Ascending aorta (tissue), 2 donors: ENCODE results near the gene ZNF267. TPM values are rescaled to one million over a fixed set of nuclear protein-coding genes. Genes with fewer than 3 reads are reported as not detected.
"Not testable (repeated sequence)": the region's sequence is repeated elsewhere in the genome, so short reads cannot be mapped to it uniquely, and the experiment has no call there.

Source experiments
- DNase-seq, 2 donors: peaks; one replicate each; pipeline ENCODE4 v3.0.0-alpha.2; 2019; ENCODE audit warnings: low spot score in 2 of 2
- H3K27ac ChIP-seq, 2 donors: fragments of 200-600 bp; sonication (generic); one replicate each; pipeline ENCODE4 v1.5.1; 2016 to 2017; ENCODE audit warnings: mild to moderate bottlenecking in 1 of 2
- H3K27me3 ChIP-seq: fragments of 200-600 bp; sonication (generic); one replicate; pipeline ENCODE4 v1.5.1; 2017
- H3K36me3 ChIP-seq, 2 donors: fragments of 200-600 bp; sonication (generic); one replicate each; pipeline ENCODE4 v1.5.1; 2016
- H3K4me1 ChIP-seq, 2 donors: fragments of 200-600 bp; sonication (generic); one replicate each; pipeline ENCODE4 v1.5.1; 2016 to 2017; ENCODE audit warnings: mild to moderate bottlenecking in 1 of 2
- H3K4me3 ChIP-seq, 2 donors: fragments of 200-600 bp; sonication (generic); one replicate each; pipeline ENCODE4 v1.5.1; 2016 to 2017; ENCODE audit warnings: mild to moderate bottlenecking in 1 of 2
- H3K9me3 ChIP-seq, 2 donors: fragments of 200-600 bp; sonication (generic); one replicate each; pipeline ENCODE4 v1.5.1; 2016
- intact Hi-C: fragments of 100-400 bp; cut with DNase I; formaldehyde crosslinking; loops from one replicate; pipeline ENCODE4 v1.15.1; 2023
- total RNA-seq: library from RNA; depleted of rRNA; stranded (reverse); fragments of >200 nt; gene quantifications from one replicate; pipeline ENCODE4 v1.1.0, GENCODE V29; 2016
- TF ChIP-seq, protein P1 (sequence below), 3 experiments: fragments of 200-600 bp in 2 of 3; fragments of 450-650 bp in 1 of 3; sonication (generic) in 2 of 3; IDR thresholded peaks; one replicate each; pipeline ENCODE4 v1.5.1; 2016 to 2019; ENCODE audit warnings: antibody characterized with exemption in 3 of 3, mild to moderate bottlenecking in 1 of 3, moderate library complexity in 1 of 3

The ZNF267 gene
- total RNA-seq, 1 donor from 2014 or later: 3.8 TPM

DNA sequence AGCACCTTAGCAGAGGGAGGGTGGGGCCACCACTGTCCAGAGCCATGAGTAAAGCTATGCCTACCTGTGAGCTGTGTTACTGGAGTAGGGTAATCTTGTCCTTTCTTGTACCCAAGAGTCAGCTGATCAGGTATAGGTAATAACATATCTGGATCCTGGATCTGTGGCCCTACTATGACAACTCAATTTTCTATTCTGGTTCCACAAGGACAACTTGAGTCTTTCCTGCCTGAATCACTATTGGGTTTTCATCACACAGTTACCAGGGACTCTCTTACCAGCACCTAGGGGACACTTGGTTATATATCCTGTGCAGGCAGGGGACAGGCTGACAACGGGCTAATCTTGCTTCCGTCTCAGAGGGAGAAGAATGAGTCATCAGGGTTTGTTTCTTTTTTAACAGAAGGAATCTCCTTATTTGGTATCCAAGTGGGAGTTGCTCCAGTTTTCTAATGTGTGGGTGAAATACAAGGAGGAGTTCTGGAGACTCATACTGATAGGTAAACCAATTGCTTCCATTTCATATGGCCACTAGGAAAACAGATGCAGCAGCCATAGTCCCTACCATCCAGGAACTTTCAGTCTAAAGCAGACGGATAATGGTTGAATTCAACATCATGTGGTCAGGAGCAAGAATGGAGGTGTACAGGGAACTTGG lies 6.8 kb downstream of the ZNF267 start:
- Histone ChIP-seq H3K27me3 (no peaks in the 10 kb centered on the region), H3K9me3 (no peaks in the 10 kb centered on the region), H3K4me1 (peaks cover 0 to 11% of the 10 kb centered on the region in 2 donors), H3K4me3 (no peak overlapping the region), H3K36me3 (peaks cover 8 to 10% of the 10 kb centered on the region in 2 donors), H3K27ac (peak overlapping the region in 1 of 2 donors; percentile 47)
- no peak for DNase-seq
- intact Hi-C loops: no loop called here
- TF ChIP-seq, protein P1, sequence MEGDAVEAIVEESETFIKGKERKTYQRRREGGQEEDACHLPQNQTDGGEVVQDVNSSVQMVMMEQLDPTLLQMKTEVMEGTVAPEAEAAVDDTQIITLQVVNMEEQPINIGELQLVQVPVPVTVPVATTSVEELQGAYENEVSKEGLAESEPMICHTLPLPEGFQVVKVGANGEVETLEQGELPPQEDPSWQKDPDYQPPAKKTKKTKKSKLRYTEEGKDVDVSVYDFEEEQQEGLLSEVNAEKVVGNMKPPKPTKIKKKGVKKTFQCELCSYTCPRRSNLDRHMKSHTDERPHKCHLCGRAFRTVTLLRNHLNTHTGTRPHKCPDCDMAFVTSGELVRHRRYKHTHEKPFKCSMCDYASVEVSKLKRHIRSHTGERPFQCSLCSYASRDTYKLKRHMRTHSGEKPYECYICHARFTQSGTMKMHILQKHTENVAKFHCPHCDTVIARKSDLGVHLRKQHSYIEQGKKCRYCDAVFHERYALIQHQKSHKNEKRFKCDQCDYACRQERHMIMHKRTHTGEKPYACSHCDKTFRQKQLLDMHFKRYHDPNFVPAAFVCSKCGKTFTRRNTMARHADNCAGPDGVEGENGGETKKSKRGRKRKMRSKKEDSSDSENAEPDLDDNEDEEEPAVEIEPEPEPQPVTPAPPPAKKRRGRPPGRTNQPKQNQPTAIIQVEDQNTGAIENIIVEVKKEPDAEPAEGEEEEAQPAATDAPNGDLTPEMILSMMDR (IDR thresholded peaks at IDR 0.05): no peak

DNA sequence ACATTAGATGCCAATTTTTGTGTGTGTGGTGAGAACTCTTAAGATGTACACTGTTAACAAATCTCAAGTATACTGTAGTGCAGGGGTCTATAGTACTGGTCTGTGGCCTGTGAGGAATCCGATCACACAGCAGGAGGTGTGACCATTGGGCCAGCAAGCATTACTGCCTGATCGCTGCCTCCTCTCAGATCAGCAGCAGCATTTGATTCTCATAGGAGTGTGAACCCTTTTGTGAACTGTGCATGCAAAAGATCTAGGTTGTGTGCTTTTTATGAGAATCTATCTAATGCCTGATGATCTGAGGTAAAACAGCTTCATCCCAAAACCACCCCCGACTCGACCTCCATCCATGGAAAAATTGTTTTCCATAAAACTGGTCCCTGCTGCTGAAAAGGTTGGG lies 12.6 kb downstream of the ZNF267 start:
- Histone ChIP-seq H3K27ac (no peak overlapping the region), H3K36me3 (peaks cover 13 to 46% of the 10 kb centered on the region in 2 donors), H3K4me1 (peaks cover 0 to 2% of the 10 kb centered on the region in 2 donors), H3K4me3 (no peak overlapping the region), H3K27me3 (no peaks in the 10 kb centered on the region), H3K9me3 (peaks cover 0 to 5% of the 10 kb centered on the region in 2 donors)
- intact Hi-C loops: no loop called here
- TF ChIP-seq, protein P1 (IDR thresholded peaks at IDR 0.05): no peak
- no peak for DNase-seq

- intact Hi-C loops: no loop called here
These were observed 15.1 kb downstream of the ZNF267 start for GRCh38 chr16:31888735-31889134.

DNA sequence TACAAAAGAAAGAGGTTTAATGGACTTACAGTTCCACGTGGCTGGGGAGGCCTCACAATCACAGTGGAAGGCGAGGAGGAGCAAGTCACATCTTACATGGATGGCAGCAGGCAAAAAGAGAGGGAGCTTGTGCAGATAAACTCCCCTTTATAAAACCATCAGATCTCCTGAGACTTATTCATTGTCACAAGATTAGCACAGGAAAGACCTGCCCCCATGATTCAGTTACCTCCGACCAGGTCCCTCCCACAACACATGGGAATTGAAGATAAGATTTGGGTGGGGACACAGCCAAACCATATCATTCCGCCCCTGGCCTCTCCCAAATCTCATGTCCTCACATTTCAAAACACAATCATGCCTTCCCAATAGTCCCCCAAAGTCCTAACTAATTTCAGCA lies 18.5 kb downstream of the ZNF267 start:
- H3K4me3 ChIP-seq, H3K27me3 ChIP-seq, H3K9me3 ChIP-seq, H3K27ac ChIP-seq, H3K4me1 ChIP-seq, intact Hi-C loops, DNase-seq: not testable (repeated sequence)
- H3K36me3 ChIP-seq: peaks cover 49 to 83% of the 10 kb centered on the region in 2 donors

More at GRCh38 chr16:31888735-31889134, 15.1 kb downstream of the ZNF267 start:
- Histone ChIP-seq H3K27me3 (no peaks in the 10 kb centered on the region), H3K4me1 (peaks cover 0 to 2% of the 10 kb centered on the region in 2 donors), H3K9me3 (peaks cover 0 to 5% of the 10 kb centered on the region in 2 donors), H3K27ac (no peak overlapping the region), H3K4me3 (no peak overlapping the region), H3K36me3 (peaks cover 26 to 70% of the 10 kb centered on the region in 2 donors)
- no peak for DNase-seq
- TF ChIP-seq, protein P1 (IDR thresholded peaks at IDR 0.05): no peak

- H3K27me3 ChIP-seq: no peaks in the 10 kb centered on the region
- H3K36me3 ChIP-seq: peaks cover 52 to 82% of the 10 kb centered on the region in 2 donors
- peaks cover 0 to 2% of the 10 kb centered on the region in 2 donors for H3K4me1 ChIP-seq
- H3K27ac ChIP-seq: no peak overlapping the region
- peaks cover 13 to 24% of the 10 kb centered on the region in 2 donors for H3K9me3 ChIP-seq
- TF ChIP-seq, protein P1 (IDR thresholded peaks at IDR 0.05): no peak
- intact Hi-C loops: no loop called here
- DNase-seq: no peak
- no peak overlapping the region for H3K4me3 ChIP-seq
These were observed 20.2 kb downstream of the ZNF267 start for GRCh38 chr16:31893824-31894223.

GRCh38 chr16:31897283-31897682 lies 23.7 kb downstream of the ZNF267 start:
- intact Hi-C loops: no loop called here
- TF ChIP-seq, protein P1 (IDR thresholded peaks at IDR 0.05): no peak
- no peak overlapping the region for H3K4me3 ChIP-seq
- H3K27me3 ChIP-seq: no peaks in the 10 kb centered on the region
- no peak overlapping the region for H3K27ac ChIP-seq
- H3K9me3 ChIP-seq: peaks cover 13 to 32% of the 10 kb centered on the region in 2 donors
- DNase-seq: no peak
- no peaks in the 10 kb centered on the region for H3K4me1 ChIP-seq
- peaks cover 42 to 70% of the 10 kb centered on the region in 2 donors for H3K36me3 ChIP-seq
